ENCODE results near the gene KATNAL1.
"Not testable (repeated sequence)": the region's sequence is repeated elsewhere in the genome, so short reads cannot be mapped to it uniquely, and the experiment has no call there.

DNA sequence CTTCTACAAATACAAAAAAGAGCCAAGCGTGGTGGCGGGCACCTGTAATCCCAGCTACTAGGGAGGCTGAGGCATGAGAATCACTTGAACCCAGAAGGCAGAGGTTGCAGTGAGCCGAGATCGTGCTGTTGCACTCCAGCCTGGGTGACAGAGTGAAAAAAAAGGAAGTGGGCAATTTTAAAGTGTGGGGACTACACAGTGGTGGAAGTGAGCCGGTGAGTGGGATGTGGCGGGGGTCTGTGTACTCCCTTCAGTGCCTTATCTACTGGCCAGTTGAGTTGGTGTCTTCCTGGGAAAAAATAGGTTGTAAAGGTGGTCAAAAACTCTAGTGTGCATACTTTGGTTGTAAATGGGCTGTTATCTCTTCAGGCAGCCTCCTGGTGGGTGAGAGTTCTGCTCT lies 133.1 kb downstream of the KATNAL1 start:
- TF ChIP-seq, protein P1, sequence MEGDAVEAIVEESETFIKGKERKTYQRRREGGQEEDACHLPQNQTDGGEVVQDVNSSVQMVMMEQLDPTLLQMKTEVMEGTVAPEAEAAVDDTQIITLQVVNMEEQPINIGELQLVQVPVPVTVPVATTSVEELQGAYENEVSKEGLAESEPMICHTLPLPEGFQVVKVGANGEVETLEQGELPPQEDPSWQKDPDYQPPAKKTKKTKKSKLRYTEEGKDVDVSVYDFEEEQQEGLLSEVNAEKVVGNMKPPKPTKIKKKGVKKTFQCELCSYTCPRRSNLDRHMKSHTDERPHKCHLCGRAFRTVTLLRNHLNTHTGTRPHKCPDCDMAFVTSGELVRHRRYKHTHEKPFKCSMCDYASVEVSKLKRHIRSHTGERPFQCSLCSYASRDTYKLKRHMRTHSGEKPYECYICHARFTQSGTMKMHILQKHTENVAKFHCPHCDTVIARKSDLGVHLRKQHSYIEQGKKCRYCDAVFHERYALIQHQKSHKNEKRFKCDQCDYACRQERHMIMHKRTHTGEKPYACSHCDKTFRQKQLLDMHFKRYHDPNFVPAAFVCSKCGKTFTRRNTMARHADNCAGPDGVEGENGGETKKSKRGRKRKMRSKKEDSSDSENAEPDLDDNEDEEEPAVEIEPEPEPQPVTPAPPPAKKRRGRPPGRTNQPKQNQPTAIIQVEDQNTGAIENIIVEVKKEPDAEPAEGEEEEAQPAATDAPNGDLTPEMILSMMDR (IDR thresholded peaks at IDR 0.05; ENCODE audit: insufficient read depth, low read depth, low read length), result not testable (repeated sequence)
- not testable (repeated sequence) for TF ChIP-seq EZH2 (IDR thresholded peaks at IDR 0.05; ENCODE audit: insufficient read depth, low read length)
